RKO (cell line): ENCODE results near the gene SACM1L.

Source experiments
- DNase-seq: peaks from one replicate; pipeline ENCODE4 v3.0.0-alpha.2; 2016; ENCODE audit warnings: low spot score

Gene SACM1L

GRCh38 chr3:45771166-45771775, 82.1 kb downstream of the SACM1L start:
- DNase-seq, result no peak

- DNase-seq, result no peak
These were observed 82.6 kb downstream of the SACM1L start for GRCh38 chr3:45771831-45772230.

- no peak for DNase-seq
These were observed 83.3 kb downstream of the SACM1L start for GRCh38 chr3:45772341-45773035.

- no peak for DNase-seq
These were observed 83.9 kb downstream of the SACM1L start for GRCh38 chr3:45773072-45773471.

GRCh38 chr3:45773714-45774449, 84.7 kb downstream of the SACM1L start:
- no peak for DNase-seq

- DNase-seq, result no peak
These were observed 85.7 kb downstream of the SACM1L start for GRCh38 chr3:45774581-45775521.

GRCh38 chr3:45775571-45776300, 86.5 kb downstream of the SACM1L start:
- no peak for DNase-seq

- DNase-seq, result no peak
These were observed 87.1 kb downstream of the SACM1L start for GRCh38 chr3:45776301-45776595.

- no peak for DNase-seq
These were observed 87.4 kb downstream of the SACM1L start for GRCh38 chr3:45776611-45777010.

GRCh38 chr3:45777111-45777745, 88.0 kb downstream of the SACM1L start:
- no peak for DNase-seq

GRCh38 chr3:45777746-45778386, 88.7 kb downstream of the SACM1L start:
- no peak for DNase-seq

GRCh38 chr3:45778761-45779201, 89.6 kb downstream of the SACM1L start:
- DNase-seq, result no peak

- DNase-seq, result no peak
These were observed 90.8 kb downstream of the SACM1L start for GRCh38 chr3:45779746-45780735.

- DNase-seq, result no peak
These were observed 92.1 kb downstream of the SACM1L start for GRCh38 chr3:45781271-45781670.

- DNase-seq, result no peak
These were observed 92.6 kb downstream of the SACM1L start for GRCh38 chr3:45781841-45782240.

GRCh38 chr3:45782381-45782780, 93.2 kb downstream of the SACM1L start:
- no peak for DNase-seq

GRCh38 chr3:45783667-45784066, 94.5 kb downstream of the SACM1L start:
- no peak for DNase-seq

GRCh38 chr3:45785605-45786150, 96.5 kb downstream of the SACM1L start:
- DNase-seq, result no peak
